CD14-positive monocyte (primary cell): ENCODE data around the gene DNAJC3. TPM values are rescaled to one million over a fixed set of nuclear protein-coding genes. Genes with fewer than 3 reads are reported as not detected.

ENCODE experiments used
- DNase-seq, 3 donors: peaks; one replicate each; pipeline ENCODE4 v3.0.0-alpha.2; 2011 to 2022
- H2AFZ ChIP-seq: 2 replicates; pipeline ENCODE4 v1.6.0; 2012; ENCODE audit warnings: mild to moderate bottlenecking, low read depth, low read length, inconsistent platforms; ENCODE audit not compliant: insufficient read depth, poor library complexity, severe bottlenecking
- H3K27ac ChIP-seq, 2 donors: 1 replicate in 1 of 2; 2 replicates in 1 of 2; pipeline ENCODE4 v1.5.1; 2012 to 2013; ENCODE audit warnings: low read length in 2 of 2, control low read depth in 1 of 2, inconsistent platforms in 1 of 2, low read depth in 1 of 2, mild to moderate bottlenecking in 1 of 2
- H3K27me3 ChIP-seq, 2 donors: one replicate each; pipeline versions ENCODE4 v1.6.0 to v1.6.1; 2011 to 2013; ENCODE audit warnings: low read length in 2 of 2; ENCODE audit not compliant: control insufficient read depth in 2 of 2, insufficient read depth in 2 of 2
- H3K36me3 ChIP-seq, 2 donors: replicated peaks in 1 of 2; 1 replicate in 1 of 2; 2 replicates in 1 of 2; pipeline versions ENCODE4 v1.5.1 to v1.6.1; 2012 to 2013; ENCODE audit warnings: low read length in 2 of 2, control low read depth in 1 of 2, inconsistent platforms in 1 of 2, mild to moderate bottlenecking in 1 of 2; ENCODE audit not compliant: insufficient read depth in 2 of 2, control insufficient read depth in 1 of 2
- H3K4me1 ChIP-seq, 2 donors: 1 replicate in 1 of 2; 2 replicates in 1 of 2; pipeline versions ENCODE4 v1.5.1 to v1.6.1; 2012 to 2013; ENCODE audit warnings: low read length in 2 of 2, control low read depth in 1 of 2, inconsistent platforms in 1 of 2, mild to moderate bottlenecking in 1 of 2, moderate library complexity in 1 of 2; ENCODE audit not compliant: insufficient read depth in 2 of 2, control insufficient read depth in 1 of 2
- H3K4me2 ChIP-seq: replicated peaks from 2 replicates; pipeline ENCODE3; 2012; ENCODE audit warnings: low read length, moderate library complexity, mild to moderate bottlenecking; ENCODE audit not compliant: poor library complexity, severe bottlenecking; ENCODE audit errors: extremely low read depth
- H3K4me3 ChIP-seq, 3 experiments: fragments of 200-600 bp in 1 of 3; sonication (generic) in 1 of 3; replicated peaks in 1 of 3; 1 replicate in 2 of 3; 2 replicates in 1 of 3; pipeline ENCODE4 v1.5.1; 2011 to 2013; ENCODE audit warnings: low read length in 3 of 3, mild to moderate bottlenecking in 3 of 3, control low read depth in 2 of 3, low read depth in 2 of 3, inconsistent platforms in 1 of 3, moderate library complexity in 1 of 3
- H3K79me2 ChIP-seq: 2 replicates; pipeline ENCODE4 v1.6.0; 2012; ENCODE audit warnings: mild to moderate bottlenecking, control low read depth, inconsistent platforms, low read length, moderate library complexity; ENCODE audit not compliant: insufficient read depth
- H3K9ac ChIP-seq: 2 replicates; pipeline ENCODE4 v1.6.0; 2017; ENCODE audit warnings: low read length, mild to moderate bottlenecking; ENCODE audit not compliant: insufficient read depth, poor library complexity, severe bottlenecking
- H3K9me3 ChIP-seq, 2 donors: replicated peaks in 1 of 2; 1 replicate in 1 of 2; 2 replicates in 1 of 2; pipeline versions ENCODE4 v1.5.1 to v1.6.1; 2012 to 2013; ENCODE audit warnings: low read length in 2 of 2, control low read depth in 1 of 2; ENCODE audit not compliant: control insufficient read depth in 1 of 2, insufficient read depth in 1 of 2
- H4K20me1 ChIP-seq: 2 replicates; pipeline ENCODE4 v1.6.0; 2012; ENCODE audit warnings: mild to moderate bottlenecking, low read length, control low read depth, moderate library complexity; ENCODE audit not compliant: insufficient read depth
- H3K27ac Mint-ChIP-seq, 7 donors: one replicate each; pipeline ENCODE4 v1.8.0; 2020; ENCODE audit warnings: mild to moderate bottlenecking in 7 of 7, mixed read lengths in 7 of 7, moderate library complexity in 6 of 7, inconsistent platforms in 2 of 7
- H3K27me3 Mint-ChIP-seq, 3 donors: one replicate each; pipeline ENCODE4 v1.8.0; 2021 to 2022; ENCODE audit warnings: low read depth in 3 of 3, mild to moderate bottlenecking in 3 of 3, mixed read lengths in 3 of 3, moderate library complexity in 3 of 3, inconsistent platforms in 1 of 3
- H3K36me3 Mint-ChIP-seq, 2 donors: one replicate each; pipeline ENCODE4 v1.8.0; 2020; ENCODE audit warnings: mixed read lengths in 2 of 2, inconsistent platforms in 1 of 2, mild to moderate bottlenecking in 1 of 2
- H3K4me1 Mint-ChIP-seq: one replicate; pipeline ENCODE4 v1.8.0; 2020; ENCODE audit warnings: mild to moderate bottlenecking, mixed read lengths
- H3K4me3 Mint-ChIP-seq, 2 donors: one replicate each; pipeline ENCODE4 v1.8.0; 2020; ENCODE audit warnings: mild to moderate bottlenecking in 2 of 2, mixed read lengths in 2 of 2, moderate library complexity in 1 of 2
- H3K9me3 Mint-ChIP-seq, 7 donors: one replicate each; pipeline ENCODE4 v1.8.0; 2020 to 2022; ENCODE audit warnings: mixed read lengths in 7 of 7, mild to moderate bottlenecking in 6 of 7, moderate library complexity in 6 of 7, inconsistent platforms in 2 of 7
- WGBS: methylation state at CpG from one replicate; pipeline ENCODE4 v1.1.5; 2013; ENCODE audit warnings: missing lambda C conversion rate; ENCODE audit not compliant: insufficient coverage; 5-methylcytosine and 5-hydroxymethylcytosine counted together
- intact Hi-C, 2 donors: fragments of 100-400 bp; cut with micrococcal nuclease; formaldehyde crosslinking; loops; one replicate each; pipeline versions ENCODE4 v1.15.0 to v1.15.1; 2023
- polyA plus RNA-seq, 3 donors: library from polyadenylated mRNA; depleted of rRNA in 1 of 3; unstranded in 2 of 3; stranded (reverse) in 1 of 3; fragments of 300-500 nt in 2 of 3; fragments of >200 nt in 1 of 3; fragmentation: Illumina TruSeq in 2 of 3; gene quantifications; 1 replicate in 2 of 3; 2 replicates in 1 of 3; pipeline ENCODE4 v1.2.3, GENCODE V29; 2012 to 2021
- TF ChIP-seq, protein P1 (sequence below): fragments of 200-600 bp; IDR thresholded peaks from one replicate; pipeline ENCODE4 v1.8.0; 2022; ENCODE audit warnings: antibody characterized with exemption, mild to moderate bottlenecking

The DNAJC3 gene
- polyA plus RNA-seq, 3 donors, result 11.1 to 27.6 (median 22.3) TPM

DNA sequence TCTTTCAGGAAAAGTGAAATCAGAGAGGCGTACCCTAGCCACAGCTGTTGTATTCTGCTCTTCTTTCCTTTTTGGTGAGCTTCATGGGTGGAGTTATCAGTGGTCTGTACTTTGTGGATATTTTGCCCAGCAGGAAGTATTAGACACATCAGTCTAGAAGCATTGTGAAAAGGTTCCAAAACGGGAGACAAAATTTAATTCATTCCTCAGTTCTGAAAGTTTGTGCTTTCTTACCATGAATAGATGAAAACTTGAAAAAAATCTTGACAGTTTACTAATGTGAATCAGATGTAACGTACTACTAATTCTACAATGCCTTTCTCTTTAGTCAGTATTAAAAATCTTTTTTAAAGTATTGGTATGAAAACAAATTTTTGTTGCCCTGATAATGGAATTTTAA, 116.8 kb downstream of the DNAJC3 start:
- Histone ChIP-seq H3K4me2 (no peak overlapping the region), H3K4me1 (no peaks in the 10 kb centered on the region), H3K79me2 (no peaks in the 10 kb centered on the region), H3K36me3 (peaks cover 40 to 73% of the 10 kb centered on the region in 2 donors), H4K20me1 (peaks cover 8% of the 10 kb centered on the region), H2AFZ (no peak overlapping the region), H3K27ac (no peak overlapping the region), H3K9me3 (no peaks in the 10 kb centered on the region), H3K9ac (no peak overlapping the region), H3K4me3 (no peak overlapping the region), H3K27me3 (no peaks in the 10 kb centered on the region)
- Mint-ChIP-seq H3K36me3 (peaks cover 64 to 72% of the 10 kb centered on the region in 2 donors), H3K27me3 (no peaks in the 10 kb centered on the region), H3K4me3 (no peak overlapping the region), H3K27ac (no peak overlapping the region), H3K9me3 (peaks cover 0 to 6% (median 0%) of the 10 kb centered on the region in 7 donors), H3K4me1 (no peaks in the 10 kb centered on the region)
- TF ChIP-seq, protein P1, sequence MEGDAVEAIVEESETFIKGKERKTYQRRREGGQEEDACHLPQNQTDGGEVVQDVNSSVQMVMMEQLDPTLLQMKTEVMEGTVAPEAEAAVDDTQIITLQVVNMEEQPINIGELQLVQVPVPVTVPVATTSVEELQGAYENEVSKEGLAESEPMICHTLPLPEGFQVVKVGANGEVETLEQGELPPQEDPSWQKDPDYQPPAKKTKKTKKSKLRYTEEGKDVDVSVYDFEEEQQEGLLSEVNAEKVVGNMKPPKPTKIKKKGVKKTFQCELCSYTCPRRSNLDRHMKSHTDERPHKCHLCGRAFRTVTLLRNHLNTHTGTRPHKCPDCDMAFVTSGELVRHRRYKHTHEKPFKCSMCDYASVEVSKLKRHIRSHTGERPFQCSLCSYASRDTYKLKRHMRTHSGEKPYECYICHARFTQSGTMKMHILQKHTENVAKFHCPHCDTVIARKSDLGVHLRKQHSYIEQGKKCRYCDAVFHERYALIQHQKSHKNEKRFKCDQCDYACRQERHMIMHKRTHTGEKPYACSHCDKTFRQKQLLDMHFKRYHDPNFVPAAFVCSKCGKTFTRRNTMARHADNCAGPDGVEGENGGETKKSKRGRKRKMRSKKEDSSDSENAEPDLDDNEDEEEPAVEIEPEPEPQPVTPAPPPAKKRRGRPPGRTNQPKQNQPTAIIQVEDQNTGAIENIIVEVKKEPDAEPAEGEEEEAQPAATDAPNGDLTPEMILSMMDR, result no peak
- DNase-seq, result no peak
- WGBS, result no CpG with 5 or more reads among the region's 3 CpGs
- intact Hi-C loops, result no loop called here

DNA sequence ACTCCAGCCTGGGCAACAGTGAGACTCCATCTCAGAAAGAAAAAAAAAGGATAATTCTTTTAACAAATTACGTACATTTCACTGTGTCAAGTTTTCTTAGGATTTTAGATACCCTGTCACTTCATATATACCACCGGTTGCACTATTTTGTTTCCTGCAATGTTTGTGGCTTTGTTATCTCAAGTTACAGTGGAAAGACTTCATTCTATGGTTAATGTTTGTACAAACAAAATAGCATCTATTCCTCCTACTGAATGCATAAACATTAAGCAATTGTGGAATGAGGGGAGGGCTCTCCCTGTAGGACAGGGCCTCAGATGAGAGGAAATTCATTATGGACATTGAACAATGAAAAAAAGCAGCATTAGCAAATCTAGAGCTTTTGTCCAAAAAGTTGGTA, 120.1 kb downstream of the DNAJC3 start:
- no peaks in the 10 kb centered on the region for H3K79me2 ChIP-seq
- peaks cover 20 to 41% of the 10 kb centered on the region in 2 donors for H3K36me3 ChIP-seq
- no peak overlapping the region for H2AFZ ChIP-seq
- Mint-ChIP-seq H3K4me3 (no peak overlapping the region), H3K27ac (no peak overlapping the region), H3K36me3 (peaks cover 33 to 44% of the 10 kb centered on the region in 2 donors), H3K9me3 (no peaks in the 10 kb centered on the region), H3K27me3 (no peaks in the 10 kb centered on the region), H3K4me1 (no peaks in the 10 kb centered on the region)
- H3K27ac ChIP-seq, result no peak overlapping the region
- no peak overlapping the region for H3K4me2 ChIP-seq
- no peaks in the 10 kb centered on the region for H3K9me3 ChIP-seq
- no peak overlapping the region for H3K9ac ChIP-seq
- intact Hi-C loops, result no loop called here
- H3K4me3 ChIP-seq, result no peak overlapping the region
- no peaks in the 10 kb centered on the region for H3K4me1 ChIP-seq
- WGBS, result no CpG with 5 or more reads among the region's 2 CpGs
- H3K27me3 ChIP-seq, result no peaks in the 10 kb centered on the region
- no peak for DNase-seq
- H4K20me1 ChIP-seq, result no peaks in the 10 kb centered on the region
- TF ChIP-seq, protein P1, result no peak
